GM21576 (cell line): ENCODE measurements around the gene POLA2.
A peak's percentile ranks its signal among the peaks of the same experiment; 100 is the strongest.

ENCODE experiments used
- ATAC-seq: cut with Tn5 transposase; IDR thresholded peaks from one replicate; pipeline ENCODE4 v1.9.1; 2021; ENCODE audit warnings: mild to moderate bottlenecking, moderate library complexity; ENCODE audit not compliant: unreplicated experiment

Gene POLA2

DNA sequence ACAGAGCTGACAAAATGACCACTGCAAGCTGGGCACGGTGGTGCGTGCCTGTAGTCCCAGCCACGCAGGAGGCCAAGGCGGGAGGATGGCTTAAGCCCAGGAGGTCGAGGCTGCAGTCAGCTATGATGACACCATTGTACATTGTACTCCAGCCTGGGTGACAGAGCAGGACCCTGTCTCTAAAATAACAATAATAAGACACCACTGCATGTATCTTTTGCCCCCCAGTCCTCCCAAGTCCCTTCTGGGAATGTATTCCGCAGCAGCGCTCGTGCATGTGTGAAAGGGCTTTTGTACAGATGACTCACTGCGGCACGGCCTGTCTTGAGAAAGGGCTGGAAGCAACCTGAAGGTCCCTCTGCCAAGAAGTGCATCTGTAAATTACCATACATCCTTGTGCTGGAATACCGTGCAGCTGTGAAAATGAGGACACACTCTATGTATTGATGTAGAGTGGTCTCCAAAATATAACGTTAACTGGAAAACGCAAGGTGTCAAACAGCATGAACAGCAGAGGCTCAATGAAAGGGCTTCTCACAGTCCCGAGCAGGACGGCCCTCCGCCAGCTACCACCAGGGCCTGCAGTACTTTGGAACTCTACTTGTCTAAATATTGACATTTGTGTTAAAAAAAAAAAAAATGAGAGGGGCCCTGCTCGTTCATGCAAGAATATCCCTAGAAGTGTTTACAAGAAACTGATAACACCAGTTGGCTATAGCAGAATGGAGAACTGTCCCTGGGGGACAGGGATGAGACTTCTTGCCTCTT is 43.9 kb downstream of the POLA2 start:
- no peak for ATAC-seq

DNA sequence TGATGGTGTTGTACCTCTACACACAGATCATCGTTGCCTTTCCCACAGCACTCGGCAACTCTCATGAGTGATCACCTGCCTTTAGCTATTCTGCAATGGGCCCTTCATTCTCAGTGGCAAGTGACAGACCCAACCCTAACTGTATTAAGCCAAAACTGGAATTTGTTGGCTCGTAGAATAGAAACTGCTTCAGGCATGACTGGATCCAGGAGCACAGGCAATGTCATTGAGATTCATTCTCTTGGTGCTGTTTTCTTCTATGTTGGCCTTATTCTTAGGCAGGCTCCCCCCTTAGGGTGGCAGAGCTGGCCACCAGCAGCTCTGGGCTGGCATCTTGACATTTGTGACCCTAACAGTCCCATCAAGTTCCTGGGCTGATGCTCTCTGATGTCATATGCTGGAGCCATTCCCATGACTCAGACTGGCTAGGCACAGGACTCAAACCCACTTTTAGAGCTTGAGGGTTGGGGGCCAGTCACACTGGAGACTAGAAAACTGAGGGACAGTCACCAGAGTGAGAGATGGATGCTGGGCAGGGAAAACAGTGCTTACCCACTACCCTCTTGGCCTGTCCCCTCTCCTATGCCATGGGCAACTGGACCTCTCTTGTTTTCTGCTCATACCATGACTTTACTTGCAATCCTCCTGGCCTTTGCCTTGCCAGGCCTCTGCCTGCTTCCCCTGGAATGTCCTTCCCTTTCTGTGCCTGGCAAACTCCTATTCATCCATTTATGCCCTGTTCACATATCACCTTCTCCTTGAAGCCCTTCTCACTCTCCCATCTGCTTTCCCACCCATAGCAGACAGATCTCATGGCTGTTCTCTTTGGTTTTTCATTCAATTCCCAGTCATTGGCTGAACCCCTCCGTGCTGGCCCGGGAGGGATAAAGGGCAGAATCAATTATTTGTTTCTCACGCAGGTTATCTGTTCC is 45.8 kb downstream of the POLA2 start:
- ATAC-seq, result no peak

DNA sequence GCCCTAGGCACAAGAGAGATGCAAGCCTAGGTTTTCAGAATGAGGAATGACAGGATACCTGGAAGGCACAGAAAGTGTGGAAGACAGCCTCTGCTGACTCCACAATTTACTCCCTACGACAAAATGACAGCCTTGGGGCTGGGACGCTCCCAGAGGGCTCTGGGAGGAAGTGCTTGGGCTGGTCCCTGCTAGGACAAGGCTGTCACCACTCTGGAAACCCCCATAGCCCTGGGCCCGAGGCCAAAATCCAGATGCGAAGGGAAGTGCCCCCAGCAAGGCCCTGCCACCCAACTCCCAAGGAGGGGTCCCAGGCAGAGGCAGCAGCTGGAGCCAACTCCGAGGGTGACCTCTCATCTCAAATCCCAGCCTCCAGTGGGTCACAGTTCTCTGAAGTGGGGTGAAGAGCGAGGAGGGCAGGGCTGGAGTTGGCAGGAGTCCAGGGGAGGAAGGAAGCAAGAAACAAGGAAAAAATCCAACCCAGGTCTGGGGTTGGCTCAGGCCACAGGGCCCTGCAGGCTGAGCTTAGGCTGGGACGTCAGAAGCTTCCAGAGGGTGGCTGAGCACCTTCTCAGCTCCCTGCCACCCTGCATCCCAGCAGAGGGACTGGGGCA is 46.6 kb downstream of the POLA2 start:
- ATAC-seq, result no peak

DNA sequence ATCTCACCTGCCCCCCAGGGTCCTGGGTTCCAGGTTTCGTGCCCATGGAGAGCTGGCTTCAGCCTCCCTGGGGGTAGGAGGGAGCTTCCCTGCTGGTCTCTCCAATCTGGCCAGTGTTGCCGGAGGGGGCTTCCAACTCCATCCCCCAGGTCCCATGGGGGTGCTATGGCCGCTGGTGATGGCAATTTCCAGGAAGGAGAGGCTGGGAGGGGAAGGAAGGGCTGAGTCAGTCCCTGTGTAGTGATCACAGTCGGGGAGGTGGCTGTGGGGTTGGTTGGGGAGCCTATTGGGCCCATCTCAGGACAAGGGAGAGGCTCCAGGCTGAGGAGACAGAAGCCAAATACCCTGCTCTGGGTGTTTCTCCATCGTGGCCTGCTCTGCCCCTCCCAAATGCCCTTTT is 47.2 kb downstream of the POLA2 start:
- ATAC-seq, result no peak

DNA sequence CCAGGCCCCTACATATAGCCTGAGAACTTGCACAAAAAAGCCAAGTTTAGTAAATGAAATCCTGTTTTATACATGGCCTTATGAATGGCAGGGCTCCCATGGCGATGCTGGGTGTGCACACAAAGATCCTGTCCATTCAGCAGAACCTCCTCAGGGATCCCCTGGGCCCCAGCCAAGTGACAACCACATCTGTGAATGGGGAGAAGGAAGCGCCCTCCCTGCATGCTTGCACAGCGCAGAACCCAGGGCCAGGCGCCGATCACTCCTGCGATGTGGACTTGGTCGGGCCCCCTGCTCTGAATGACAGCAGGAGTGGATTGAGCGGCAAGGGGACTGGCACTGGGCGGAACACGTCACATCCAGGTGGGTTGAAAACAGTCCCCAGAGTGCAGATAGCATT is 48.5 kb downstream of the POLA2 start:
- ATAC-seq, result no peak

DNA sequence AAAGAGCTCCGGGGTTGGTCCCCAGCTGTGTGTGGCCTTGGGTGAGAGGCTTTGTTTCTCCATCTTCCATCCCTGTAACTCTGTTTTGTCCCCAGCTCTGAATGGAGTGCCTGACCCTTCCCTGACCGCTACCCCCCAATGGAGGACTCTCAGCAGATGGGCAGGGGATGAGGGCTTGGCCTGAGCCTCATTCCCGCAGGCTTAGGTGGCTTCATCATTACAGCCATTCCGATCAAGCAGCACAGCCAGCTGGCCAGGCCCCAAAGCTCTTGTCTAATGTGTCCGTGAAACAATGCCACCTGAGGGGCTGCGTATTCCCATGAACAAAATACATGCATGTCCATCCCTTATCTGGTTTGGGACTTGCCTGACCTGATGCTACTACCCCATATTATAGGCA is 49.0 kb downstream of the POLA2 start:
- no peak for ATAC-seq

DNA sequence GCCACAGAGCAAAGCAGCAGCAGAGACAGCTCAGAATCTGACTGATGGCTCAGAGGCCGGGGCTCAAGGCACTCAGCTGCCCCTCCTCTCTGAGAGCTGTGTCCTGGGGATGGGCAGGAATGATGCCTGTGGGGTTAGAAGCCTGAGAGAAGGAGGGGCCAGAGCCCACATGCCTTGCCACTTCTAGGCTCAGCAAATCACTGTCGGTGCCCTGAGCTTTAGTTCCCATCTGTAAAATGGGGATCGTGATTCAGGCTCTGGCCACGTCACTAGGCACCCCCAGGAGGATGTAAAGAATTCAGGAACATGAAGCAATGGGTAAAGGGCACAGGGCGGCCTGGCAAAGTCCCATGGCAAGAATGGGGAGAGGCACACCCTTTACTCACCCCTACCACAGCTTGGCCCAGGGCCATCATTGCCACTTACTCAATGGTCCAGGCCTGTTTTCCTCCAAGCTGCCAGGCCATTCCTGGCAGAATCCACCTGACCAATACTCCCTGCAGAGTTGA is 49.5 kb downstream of the POLA2 start:
- no peak for ATAC-seq

DNA sequence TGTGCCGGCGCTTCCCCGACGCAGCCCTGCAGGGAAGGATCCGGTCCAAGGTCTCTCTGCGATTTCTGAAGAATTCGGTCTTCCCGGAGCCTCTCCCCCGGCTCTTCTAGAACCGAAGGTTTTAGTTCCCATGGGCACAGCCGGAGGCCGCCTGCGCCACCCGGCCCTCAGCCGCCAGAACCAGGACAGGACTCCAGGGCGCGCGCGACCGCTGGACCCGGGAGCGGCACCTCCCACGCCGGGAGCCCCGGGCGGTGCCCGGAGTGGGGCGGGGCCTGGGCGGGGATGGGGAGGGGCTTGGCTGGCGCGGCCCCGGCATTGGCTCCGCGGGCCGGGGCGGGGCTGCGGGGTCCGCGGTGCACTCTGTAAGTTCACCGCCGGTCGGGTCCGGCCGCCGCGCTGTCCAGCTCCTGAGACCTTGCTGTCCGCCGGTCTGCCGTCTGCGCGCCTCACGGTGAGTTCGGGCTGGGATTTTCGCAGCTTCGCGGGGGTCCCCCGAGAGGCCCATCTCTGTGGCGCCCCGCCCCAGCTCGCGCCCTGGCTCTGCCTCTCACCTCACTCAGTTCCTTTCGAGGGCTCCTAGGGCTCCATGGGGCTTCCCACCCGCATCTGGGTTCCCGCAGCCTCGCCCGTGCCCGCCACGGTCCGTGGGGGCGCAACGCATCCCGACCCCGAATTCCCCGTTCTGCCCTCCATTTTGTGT is 52.9 kb downstream of the POLA2 start, which contains the start of gene CDC42EP2:
TSS of gene CDC42EP2 (plus strand) at position 366 of the 703 bp plus-strand sequence. CDS start 6,033 bp downstream, outside the sequence.
- ATAC-seq, result peak; percentile 65

DNA sequence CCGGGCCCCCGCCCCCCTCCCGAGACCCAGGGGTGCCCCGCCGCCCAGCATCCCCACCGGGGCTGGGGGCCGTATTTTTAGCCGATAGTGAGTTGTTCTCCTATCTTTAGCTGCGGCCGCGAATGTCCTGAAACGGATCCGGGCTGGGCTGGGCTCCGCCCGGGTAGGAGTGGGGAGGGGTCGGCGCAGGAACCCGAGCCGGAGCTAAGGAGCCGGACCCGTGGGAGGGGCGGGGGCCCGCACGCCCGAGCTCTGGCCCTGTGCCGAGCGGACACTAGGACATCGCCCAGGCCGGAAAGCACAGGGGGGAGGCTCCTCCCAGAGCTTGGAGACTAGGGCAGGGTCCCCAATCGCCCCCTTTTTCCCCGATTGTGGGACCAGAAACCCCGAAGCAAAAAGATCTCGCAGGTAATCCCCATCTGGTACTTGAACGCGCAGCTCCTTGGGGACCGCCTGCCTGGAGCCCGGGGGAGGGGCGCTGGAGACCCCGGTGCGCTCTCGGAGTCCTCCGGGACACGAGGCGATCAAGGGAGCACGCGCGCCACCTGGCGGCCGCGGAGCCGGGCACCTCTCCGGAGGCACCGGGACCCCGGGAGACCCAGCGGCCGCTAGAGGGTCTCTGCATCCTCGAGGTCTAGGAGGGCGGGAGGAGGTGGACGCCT is 53.6 kb downstream of the POLA2 start:
- ATAC-seq, result peak; percentile 43

DNA sequence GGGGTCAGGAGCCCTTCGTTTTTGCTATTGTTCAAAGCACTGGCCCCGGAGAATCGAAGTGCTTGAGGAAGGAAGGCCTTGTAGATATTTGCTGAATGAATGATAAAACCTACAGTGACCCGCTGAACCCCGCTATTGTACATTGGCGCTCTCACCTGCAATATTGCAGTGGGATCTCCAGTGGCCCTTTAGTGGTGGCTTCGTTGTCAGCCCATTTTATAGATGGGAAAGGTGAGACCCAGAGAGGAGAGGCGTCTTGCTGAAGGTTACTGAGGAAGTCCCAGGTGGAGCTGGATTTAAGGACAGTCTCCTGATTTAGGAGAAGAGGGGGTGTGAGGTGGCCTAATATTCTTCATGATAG is 54.1 kb downstream of the POLA2 start:
- peak; percentile 10 for ATAC-seq

DNA sequence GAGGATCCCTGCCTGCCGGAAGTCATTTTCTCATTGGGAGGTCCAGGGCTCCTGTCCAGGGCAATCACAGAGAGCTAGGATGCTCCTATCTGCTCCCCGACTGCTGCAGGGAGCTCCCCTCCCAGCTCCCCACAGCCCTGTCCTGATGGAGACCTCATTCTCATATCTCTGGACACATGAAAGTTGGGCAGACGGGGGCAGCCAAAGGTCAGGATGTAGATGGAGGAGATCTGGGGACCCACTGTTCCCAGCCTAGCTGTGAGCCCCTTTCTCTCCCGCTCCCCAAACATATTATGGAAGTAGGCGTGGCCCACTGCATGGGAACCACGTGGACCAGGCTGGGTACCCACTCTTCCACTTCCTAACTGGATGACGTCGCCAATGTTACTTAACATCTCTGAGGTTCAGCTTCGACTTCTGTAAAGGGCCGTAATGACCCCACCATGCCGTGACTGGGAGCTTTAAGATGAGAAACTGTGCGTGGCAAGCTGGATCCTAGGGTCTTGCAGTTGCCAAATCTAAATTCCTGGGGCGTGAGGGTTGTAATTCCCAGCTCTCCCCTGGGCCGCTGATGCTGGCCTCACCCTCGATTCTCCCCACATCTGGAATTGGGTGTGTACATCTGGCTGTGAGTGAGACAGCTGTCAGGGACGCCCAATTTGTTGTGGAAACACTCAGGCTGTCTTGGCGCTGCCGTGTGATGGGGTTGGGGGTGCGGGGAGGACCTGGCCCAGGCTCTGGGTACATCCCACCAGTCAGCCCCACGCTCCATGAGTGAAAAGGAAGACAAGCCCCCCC is 54.7 kb downstream of the POLA2 start:
- ATAC-seq, result no peak

DNA sequence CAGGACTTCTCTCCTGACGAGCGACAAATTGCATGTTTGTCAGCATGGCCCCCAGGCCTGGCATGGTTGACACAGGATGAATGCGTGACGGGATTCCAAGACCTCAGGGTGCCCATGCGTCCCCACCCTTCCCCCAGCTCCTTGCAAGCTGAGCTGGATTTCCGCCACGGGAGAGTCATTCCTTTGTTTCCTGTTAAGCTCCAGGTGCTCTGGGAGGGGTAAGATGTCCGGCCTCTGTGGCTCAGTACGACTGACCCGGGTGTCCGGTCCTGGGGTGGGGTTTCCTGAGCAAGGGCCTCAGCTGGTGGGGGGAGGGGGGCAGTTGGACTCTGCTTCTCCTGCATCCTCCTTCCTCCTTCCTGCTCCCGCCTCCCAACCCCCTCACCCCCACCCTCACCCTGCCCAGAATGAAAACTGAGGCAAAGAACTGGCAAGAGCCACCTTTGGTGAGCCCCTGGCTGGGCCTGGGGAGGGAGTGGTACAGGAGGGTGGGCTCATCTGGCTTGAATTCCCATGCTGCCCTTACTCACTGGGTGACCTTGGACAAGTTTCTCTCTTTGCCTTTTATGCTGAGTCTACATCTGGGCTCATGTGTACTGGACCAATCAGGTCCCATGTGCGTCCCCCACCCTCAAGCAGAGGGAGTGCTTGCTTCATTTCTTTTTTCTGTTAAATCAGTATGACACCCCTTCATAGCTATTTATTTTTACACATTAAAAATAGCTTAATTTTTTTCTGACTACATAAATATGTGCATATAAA is 55.4 kb downstream of the POLA2 start:
- no peak for ATAC-seq

DNA sequence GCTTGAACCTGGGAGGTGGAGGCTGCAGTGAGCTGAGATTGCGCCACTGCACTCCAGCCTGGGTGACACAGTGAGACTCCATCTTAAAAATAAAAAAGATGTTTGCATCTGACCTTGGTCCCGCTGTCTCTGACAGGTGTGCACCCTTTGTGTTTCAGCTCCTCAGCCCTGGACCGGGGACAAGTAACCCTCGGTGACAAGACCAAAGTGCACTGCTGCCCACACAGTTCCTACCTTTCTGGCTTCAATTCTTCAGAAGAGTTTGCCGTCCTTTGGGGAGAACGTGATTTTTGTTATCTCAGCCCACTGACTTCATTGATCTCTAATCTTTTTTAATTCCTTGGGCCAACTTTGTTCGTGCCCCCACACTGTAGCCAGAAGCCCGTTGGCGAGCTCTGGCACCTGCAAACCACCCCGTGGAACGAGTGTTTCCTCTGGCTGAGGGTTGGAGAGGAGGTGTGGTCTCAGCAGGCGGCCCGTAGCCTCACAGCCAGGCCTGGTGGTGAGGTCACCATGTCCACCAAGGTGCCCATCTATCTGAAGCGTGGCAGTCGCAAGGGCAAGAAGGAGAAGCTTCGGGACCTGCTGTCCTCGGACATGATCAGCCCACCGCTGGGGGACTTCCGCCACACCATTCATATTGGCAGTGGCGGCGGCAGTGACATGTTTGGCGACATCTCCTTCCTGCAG is 58.8 kb downstream of the POLA2 start:
- no peak for ATAC-seq

DNA sequence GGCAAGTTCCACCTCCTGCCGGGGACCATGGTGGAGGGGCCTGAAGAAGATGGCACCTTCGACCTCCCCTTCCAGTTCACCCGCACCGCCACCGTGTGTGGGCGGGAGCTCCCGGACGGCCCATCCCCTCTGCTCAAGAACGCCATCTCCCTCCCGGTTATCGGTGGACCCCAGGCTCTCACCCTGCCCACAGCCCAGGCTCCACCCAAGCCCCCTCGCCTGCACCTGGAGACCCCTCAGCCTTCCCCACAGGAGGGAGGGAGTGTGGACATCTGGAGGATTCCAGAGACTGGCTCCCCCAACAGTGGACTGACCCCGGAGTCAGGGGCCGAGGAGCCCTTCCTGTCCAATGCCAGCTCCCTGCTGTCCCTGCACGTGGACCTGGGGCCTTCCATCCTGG is 59.3 kb downstream of the POLA2 start:
- ATAC-seq, result no peak

DNA sequence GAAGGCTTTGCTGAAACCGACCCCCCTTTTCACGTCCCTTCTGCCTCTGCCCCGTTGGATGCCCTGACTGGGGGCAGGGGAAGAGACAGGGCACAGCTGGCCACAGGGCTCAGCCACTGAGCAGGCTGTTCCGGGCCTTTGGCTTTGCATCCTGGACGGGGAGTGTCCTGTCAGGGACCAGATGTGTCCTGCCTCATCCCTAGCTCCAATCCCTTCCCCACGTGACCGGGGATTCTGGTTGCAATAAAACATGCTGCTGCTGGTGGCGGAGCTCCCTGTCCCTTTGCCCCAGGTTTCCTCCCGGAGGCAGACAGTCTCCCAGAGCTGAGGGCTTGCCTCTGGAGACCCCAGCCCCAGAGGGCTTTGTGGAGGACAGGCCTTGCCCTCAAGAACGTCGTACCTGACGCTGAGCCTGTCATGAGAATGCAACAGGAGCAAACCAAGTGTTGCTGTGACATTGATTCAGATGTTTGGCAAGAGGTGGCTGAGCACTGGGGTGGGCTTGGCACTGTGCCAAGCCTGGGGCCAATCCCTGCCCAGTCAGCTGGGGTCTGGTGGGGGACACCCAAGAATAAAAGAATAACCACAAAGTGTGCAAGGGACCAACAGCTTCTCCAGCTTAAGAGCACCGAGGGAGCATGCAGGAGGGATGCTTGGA is 60.2 kb downstream of the POLA2 start:
- no peak for ATAC-seq

DNA sequence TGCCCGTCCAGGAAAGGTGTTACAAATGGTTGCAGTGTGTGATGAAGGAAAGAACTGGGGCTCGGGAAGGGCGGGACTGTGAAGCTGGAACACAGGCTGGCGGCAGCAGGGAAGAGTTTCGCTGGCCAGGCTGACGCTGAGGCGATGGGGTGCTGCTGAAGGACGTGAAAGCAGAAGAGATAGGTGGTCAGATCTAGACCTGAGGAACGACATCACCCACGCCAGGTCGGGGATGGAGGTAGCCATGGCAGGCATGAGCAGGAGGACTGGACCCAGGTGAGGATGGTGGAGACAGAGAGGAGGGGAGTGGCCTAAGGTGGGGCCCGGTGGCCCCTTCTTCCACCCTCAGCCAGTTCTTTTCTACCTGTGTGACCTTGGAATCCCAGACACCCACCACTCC is 62.1 kb downstream of the POLA2 start:
- ATAC-seq, result no peak

DNA sequence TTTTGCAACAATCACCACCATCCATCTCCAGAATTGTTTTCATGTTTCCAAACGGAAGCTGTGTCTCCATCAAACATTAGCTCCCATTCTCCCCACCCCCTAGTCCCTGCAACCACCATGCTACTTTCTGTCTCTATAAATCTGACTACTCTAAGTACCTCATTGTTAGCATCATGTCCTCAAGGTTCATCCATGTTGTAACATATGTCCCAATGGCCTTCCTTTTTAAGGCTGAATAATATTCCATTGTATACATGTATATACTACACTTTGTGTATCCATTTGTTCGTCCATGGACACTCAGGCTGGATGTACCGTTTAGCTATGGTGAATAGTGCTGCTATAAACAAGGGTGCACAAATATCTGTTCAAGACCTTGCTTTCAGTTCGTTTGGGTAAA is 63.7 kb downstream of the POLA2 start:
- no peak for ATAC-seq

DNA sequence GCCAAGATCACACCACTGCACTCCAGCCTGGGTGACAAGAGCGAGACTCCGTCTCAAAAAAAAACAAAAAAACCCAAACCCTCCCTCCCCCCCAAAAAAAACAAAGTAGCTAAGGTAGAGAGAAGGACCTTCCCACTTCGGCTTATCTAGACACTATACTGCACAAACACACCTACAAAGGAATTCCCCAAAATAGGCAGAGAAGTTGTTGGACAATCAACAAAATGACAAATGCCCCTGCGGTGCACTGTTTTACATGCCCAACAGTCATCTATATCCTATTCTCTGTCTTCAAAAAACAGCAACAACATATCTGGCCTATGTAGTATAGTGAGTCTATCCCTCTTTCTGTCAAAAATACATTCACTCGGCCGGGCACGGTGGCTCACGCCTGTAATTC is 65.3 kb downstream of the POLA2 start:
- ATAC-seq, result no peak
